Adrenal gland (tissue), 5 donors: Measurements from ENCODE around the gene KRABD2.

ENCODE experiments used
- POLR2A ChIP-seq, 2 donors: fragments of 450-650 bp; IDR thresholded peaks; one replicate each; pipeline ENCODE4 v1.6.1; 2017; ENCODE audit warnings: antibody characterized with exemption in 2 of 2, mild to moderate bottlenecking in 2 of 2, moderate library complexity in 1 of 2
- TF ChIP-seq, protein P1 (sequence below), 6 experiments: fragments of 450-650 bp in 4 of 6; fragments of 200-600 bp in 2 of 6; sonication (generic) in 1 of 6; IDR thresholded peaks; 1 replicate in 5 of 6; 2 replicates in 1 of 6; pipeline versions ENCODE4 v1.5.1 to v1.8.0; 2016 to 2021; ENCODE audit warnings: antibody characterized with exemption in 6 of 6, mild to moderate bottlenecking in 2 of 6, moderate library complexity in 1 of 6
- donor health status: DM: no; HTN: no; CAD: no.

DNA sequence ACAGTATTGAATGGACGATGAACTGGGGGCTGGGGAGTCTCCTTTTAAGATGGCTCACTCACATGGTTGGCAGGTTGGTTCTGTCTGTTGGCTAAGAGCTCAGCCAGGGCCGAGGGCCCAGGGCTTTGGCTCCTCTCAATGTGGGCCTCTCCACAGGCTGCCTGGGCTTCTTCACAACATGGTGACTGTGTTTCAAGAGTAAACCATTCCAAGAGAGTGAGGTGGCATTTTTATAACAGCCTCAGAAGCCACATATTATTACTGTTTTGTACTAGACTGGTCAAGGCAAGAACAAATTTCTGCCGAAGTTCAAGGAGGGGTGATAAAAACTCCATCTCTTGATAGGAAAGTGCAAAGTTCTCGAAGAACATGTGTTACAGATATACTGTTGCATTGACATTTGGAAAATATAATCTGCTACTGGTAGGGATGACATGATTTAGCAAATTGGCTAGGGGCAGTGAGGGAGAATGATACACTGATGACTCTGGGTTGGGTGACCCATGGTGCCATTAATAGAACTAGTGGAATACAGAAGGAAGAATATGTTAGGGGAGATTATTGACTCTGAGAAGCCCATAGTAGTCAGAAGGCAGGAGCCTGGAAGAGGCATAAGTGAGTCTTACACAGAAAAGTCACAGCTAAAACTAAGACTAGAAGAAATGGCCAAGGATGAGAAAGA, 13.7 kb downstream of the KRABD2 start:
- no peak for TF ChIP-seq POLR2A (IDR thresholded peaks at IDR 0.05)
- TF ChIP-seq, protein P1, sequence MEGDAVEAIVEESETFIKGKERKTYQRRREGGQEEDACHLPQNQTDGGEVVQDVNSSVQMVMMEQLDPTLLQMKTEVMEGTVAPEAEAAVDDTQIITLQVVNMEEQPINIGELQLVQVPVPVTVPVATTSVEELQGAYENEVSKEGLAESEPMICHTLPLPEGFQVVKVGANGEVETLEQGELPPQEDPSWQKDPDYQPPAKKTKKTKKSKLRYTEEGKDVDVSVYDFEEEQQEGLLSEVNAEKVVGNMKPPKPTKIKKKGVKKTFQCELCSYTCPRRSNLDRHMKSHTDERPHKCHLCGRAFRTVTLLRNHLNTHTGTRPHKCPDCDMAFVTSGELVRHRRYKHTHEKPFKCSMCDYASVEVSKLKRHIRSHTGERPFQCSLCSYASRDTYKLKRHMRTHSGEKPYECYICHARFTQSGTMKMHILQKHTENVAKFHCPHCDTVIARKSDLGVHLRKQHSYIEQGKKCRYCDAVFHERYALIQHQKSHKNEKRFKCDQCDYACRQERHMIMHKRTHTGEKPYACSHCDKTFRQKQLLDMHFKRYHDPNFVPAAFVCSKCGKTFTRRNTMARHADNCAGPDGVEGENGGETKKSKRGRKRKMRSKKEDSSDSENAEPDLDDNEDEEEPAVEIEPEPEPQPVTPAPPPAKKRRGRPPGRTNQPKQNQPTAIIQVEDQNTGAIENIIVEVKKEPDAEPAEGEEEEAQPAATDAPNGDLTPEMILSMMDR (IDR thresholded peaks at IDR 0.05), result no peak
